ENCODE results near the gene SLC17A7. TPM values are rescaled to one million over a fixed set of nuclear protein-coding genes. Genes with fewer than 3 reads are reported as not detected.
A peak's percentile ranks its signal among the peaks of the same experiment; 100 is the strongest.

The SLC17A7 gene
- total and polyA plus RNA-seq, 2 donors (not counting 1 experiment from before 2014, with no cell fraction given), result 0.60 to 0.89 TPM

DNA sequence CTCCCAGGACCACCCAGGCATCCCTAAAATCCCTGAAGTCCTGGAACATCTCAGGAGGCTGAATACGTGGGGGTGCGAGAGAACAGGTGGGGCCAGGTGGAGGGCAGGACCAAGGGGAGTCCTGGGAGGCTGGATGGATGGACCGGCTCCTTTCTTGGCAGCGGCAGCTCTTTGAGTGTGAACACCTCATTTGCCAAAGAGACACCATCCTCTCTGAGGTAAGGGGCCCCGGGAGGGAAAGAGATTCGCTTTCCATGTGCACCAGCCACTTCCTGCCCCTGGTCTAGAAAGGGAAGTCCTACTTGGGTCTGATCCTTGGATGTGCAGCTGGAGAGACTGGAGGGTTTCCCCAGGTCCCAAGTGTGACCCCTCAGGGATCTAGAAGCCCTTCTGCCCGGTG lies 34.2 kb downstream of the SLC17A7 start:
- Histone ChIP-seq H3K9ac (ENCODE audit: low read length) (no peak overlapping the region), H3K9me3 (ENCODE audit: control extremely low read depth in 1 of 3, control insufficient read depth in 2 of 3, insufficient read depth in 1 of 3, low read length in 2 of 3) (peaks cover 0 to 3% (median 0%) of the 10 kb centered on the region in 3 donors), H3K79me2 (ENCODE audit: control insufficient read depth, insufficient read depth, low read length) (no peaks in the 10 kb centered on the region), H4K20me1 (ENCODE audit: control insufficient read depth, insufficient read depth, low read length, poor library complexity, severe bottlenecking) (no peaks in the 10 kb centered on the region), H2AFZ (ENCODE audit: insufficient read depth, low read depth, low read length, poor library complexity, severe bottlenecking) (no peak overlapping the region), H3K4me2 (replicated peaks; ENCODE audit: low read depth, low read length, poor library complexity, severe bottlenecking) (no peak overlapping the region), H3K4me1 (ENCODE audit: control insufficient read depth in 2 of 2, insufficient read depth in 2 of 2, low read length in 2 of 2) (peaks cover 39 to 58% of the 10 kb centered on the region in 2 donors), H3K27ac (ENCODE audit: low read length in 2 of 2) (no peak overlapping the region), H3K4me3 (ENCODE audit: control extremely low read depth in 1 of 5, extremely low read depth in 1 of 5, insufficient read depth in 1 of 5, low read depth in 2 of 5, low read length in 4 of 5) (no peak overlapping the region), H3K27me3 (replicated peaks in 1 of 4; ENCODE audit: control extremely low read depth in 1 of 4, control insufficient read depth in 3 of 4, insufficient read depth in 4 of 4, low read length in 3 of 4) (no peaks in the 10 kb centered on the region), H3K36me3 (replicated peaks in 1 of 2; ENCODE audit: control extremely low read depth in 1 of 2, control insufficient read depth in 1 of 2, extremely low read depth in 1 of 2, insufficient read depth in 2 of 2, low read length in 1 of 2) (no peaks in the 10 kb centered on the region)
- DNase-seq (no peak), ATAC-seq (ENCODE audit: low read depth) (no peak)
- no peaks in the 10 kb centered on the region for H3K9me3 Mint-ChIP-seq (ENCODE audit: insufficient read depth)
- ChIA-PET CTCF (interaction anchor here (1.0 to 2.1 kb wide), 4 partner anchors 13 to 47 kb away, joined by 3 to 11 read pairs (median 4); no protein-coding TSS in a partner anchor), POLR2A (interaction anchor here (1.3 kb wide), 1 partner anchor 19 kb away, joined by 9 read pairs; no protein-coding TSS in a partner anchor)
- intact Hi-C loops (cut with micrococcal nuclease), result no loop called here
- 93% methylated on average over 4 of the region's 7 CpGs for WGBS (ENCODE audit: insufficient coverage)
- peaks cover 56% of the 10 kb centered on the region for H3K4me1 Mint-ChIP-seq
- TF ChIP-seq, protein P1, sequence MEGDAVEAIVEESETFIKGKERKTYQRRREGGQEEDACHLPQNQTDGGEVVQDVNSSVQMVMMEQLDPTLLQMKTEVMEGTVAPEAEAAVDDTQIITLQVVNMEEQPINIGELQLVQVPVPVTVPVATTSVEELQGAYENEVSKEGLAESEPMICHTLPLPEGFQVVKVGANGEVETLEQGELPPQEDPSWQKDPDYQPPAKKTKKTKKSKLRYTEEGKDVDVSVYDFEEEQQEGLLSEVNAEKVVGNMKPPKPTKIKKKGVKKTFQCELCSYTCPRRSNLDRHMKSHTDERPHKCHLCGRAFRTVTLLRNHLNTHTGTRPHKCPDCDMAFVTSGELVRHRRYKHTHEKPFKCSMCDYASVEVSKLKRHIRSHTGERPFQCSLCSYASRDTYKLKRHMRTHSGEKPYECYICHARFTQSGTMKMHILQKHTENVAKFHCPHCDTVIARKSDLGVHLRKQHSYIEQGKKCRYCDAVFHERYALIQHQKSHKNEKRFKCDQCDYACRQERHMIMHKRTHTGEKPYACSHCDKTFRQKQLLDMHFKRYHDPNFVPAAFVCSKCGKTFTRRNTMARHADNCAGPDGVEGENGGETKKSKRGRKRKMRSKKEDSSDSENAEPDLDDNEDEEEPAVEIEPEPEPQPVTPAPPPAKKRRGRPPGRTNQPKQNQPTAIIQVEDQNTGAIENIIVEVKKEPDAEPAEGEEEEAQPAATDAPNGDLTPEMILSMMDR (IDR thresholded peaks at IDR 0.05), result no peak
- no peak for TF ChIP-seq EZH2 (IDR thresholded peaks at IDR 0.05; ENCODE audit: borderline replicate concordance, insufficient read depth, low read depth, low read length, poor library complexity, severe bottlenecking)
- H3K27ac Mint-ChIP-seq, result peak overlapping the region; percentile 37
- H3K4me3 Mint-ChIP-seq, result no peak overlapping the region
- H3K27me3 Mint-ChIP-seq, result no peaks in the 10 kb centered on the region

DNA sequence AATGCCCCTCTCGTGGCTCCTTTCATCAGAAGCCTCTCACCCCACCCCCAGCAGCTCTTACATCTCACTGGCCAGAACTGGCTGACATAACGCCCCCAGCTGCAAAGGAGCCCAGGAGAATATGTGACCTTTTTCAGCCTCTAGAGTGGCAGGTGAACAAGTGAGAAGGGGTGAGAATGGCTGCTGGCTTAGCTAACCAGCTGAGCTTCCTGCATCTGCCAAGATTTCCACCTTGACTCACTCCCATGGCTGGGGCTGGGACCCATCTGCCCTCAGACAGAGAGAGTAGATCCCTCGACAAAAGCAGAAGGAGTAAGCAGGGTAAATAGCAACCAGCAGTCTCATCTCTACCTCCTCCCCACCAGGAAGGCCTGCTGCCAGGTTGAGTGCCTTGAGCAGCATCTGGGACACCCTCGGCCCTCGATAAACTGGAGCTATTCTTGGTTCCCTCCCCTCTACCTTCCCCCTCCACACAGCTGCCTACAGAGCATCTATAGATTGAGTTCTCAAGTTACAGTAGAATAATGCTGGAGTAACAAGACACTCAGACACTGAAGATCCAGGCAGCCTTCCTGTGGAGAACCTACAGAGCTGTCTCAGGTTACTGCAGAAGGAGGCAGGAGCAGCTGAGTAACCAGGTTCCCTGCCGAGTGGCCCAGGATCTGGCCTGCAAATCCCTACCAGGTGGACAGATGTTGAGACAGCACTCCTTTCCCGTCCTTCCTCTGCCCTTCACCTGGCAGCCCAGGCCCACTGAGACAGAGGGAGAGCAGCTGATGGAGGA lies 37.7 kb downstream of the SLC17A7 start:
- peak overlapping the region; percentile 72 for H2AFZ ChIP-seq (ENCODE audit: insufficient read depth, low read depth, low read length, poor library complexity, severe bottlenecking)
- Mint-ChIP-seq H3K4me1 (peaks cover 26% of the 10 kb centered on the region), H3K9me3 (ENCODE audit: insufficient read depth) (no peaks in the 10 kb centered on the region), H3K27ac (peak overlapping the region; percentile 92), H3K27me3 (no peaks in the 10 kb centered on the region), H3K4me3 (peak overlapping the region; percentile 54)
- H3K9ac ChIP-seq (ENCODE audit: low read length), result peak overlapping the region; percentile 15
- no peaks in the 10 kb centered on the region for H4K20me1 ChIP-seq (ENCODE audit: control insufficient read depth, insufficient read depth, low read length, poor library complexity, severe bottlenecking)
- intact Hi-C loops (cut with micrococcal nuclease), result no loop called here
- peak overlapping the region; percentile 26 to 28 for H3K27ac ChIP-seq (ENCODE audit: low read length in 2 of 2)
- H3K36me3 ChIP-seq (replicated peaks in 1 of 2; ENCODE audit: control extremely low read depth in 1 of 2, control insufficient read depth in 1 of 2, extremely low read depth in 1 of 2, insufficient read depth in 2 of 2, low read length in 1 of 2), result no peaks in the 10 kb centered on the region
- H3K4me2 ChIP-seq (replicated peaks; ENCODE audit: low read depth, low read length, poor library complexity, severe bottlenecking), result peak overlapping the region; percentile 36
- DNase-seq (peak; percentile 73), ATAC-seq (ENCODE audit: low read depth) (peak; percentile 81)
- POLR2A ChIA-PET, result interaction anchor here (0.7 to 1.5 kb wide), 3 partner anchors 12 to 21 kb away, joined by 3 to 4 read pairs (median 4); no protein-coding TSS in a partner anchor
- H3K79me2 ChIP-seq (ENCODE audit: control insufficient read depth, insufficient read depth, low read length), result no peaks in the 10 kb centered on the region
- H3K9me3 ChIP-seq (ENCODE audit: control extremely low read depth in 1 of 3, control insufficient read depth in 2 of 3, insufficient read depth in 1 of 3, low read length in 2 of 3), result no peaks in the 10 kb centered on the region
- no peak overlapping the region for H3K4me3 ChIP-seq (ENCODE audit: control extremely low read depth in 1 of 5, extremely low read depth in 1 of 5, insufficient read depth in 1 of 5, low read depth in 2 of 5, low read length in 4 of 5)
- peaks cover 11 to 24% of the 10 kb centered on the region in 2 donors for H3K4me1 ChIP-seq (ENCODE audit: control insufficient read depth in 2 of 2, insufficient read depth in 2 of 2, low read length in 2 of 2)
- WGBS (ENCODE audit: insufficient coverage), result 47% methylated on average over 5 of the region's 7 CpGs
- no peaks in the 10 kb centered on the region for H3K27me3 ChIP-seq (replicated peaks in 1 of 4; ENCODE audit: control extremely low read depth in 1 of 4, control insufficient read depth in 3 of 4, insufficient read depth in 4 of 4, low read length in 3 of 4)
- TF ChIP-seq, protein P1 (IDR thresholded peaks at IDR 0.05), result no peak
- TF ChIP-seq EZH2 (IDR thresholded peaks at IDR 0.05; ENCODE audit: borderline replicate concordance, insufficient read depth, low read depth, low read length, poor library complexity, severe bottlenecking), result no peak
- CTCF ChIA-PET, result interaction anchor here (1.2 to 1.9 kb wide), 4 partner anchors 10 to 178 kb away, joined by 3 to 7 read pairs (median 6); no protein-coding TSS in a partner anchor
